Activated naive CD4-positive, alpha-beta T cell treated with anti-CD3 and anti-CD28 coated beads for 36 hours (primary cell): ENCODE data around the gene TCEANC. TPM values are rescaled to one million over a fixed set of nuclear protein-coding genes. Genes with fewer than 3 reads are reported as not detected.

Source experiments
- CTCF ChIA-PET: fragments of 350-600 bp; sonication (Branson Sonifier 250); formaldehyde crosslinking; loops from one replicate; lab custom pipeline; 2021; ENCODE audit warnings: antibody characterized with exemption; lab: Charles Lee
- DNase-seq: peaks from one replicate; pipeline ENCODE4 v3.0.0-alpha.2; 2020
- H3K27ac Mint-ChIP-seq: one replicate; pipeline ENCODE4 v1.8.0; 2021; ENCODE audit warnings: mild to moderate bottlenecking, mixed read lengths
- H3K27me3 Mint-ChIP-seq: one replicate; pipeline ENCODE4 v1.8.0; 2021; ENCODE audit warnings: low read depth, mixed read lengths
- H3K36me3 Mint-ChIP-seq: one replicate; pipeline ENCODE4 v1.8.0; 2021; ENCODE audit warnings: low read depth, mixed read lengths
- H3K4me1 Mint-ChIP-seq: one replicate; pipeline ENCODE4 v1.8.0; 2021; ENCODE audit warnings: low read depth, mixed read lengths
- H3K4me3 Mint-ChIP-seq: one replicate; pipeline ENCODE4 v1.8.0; 2021; ENCODE audit warnings: mild to moderate bottlenecking, moderate library complexity, mixed read lengths
- H3K9me3 Mint-ChIP-seq: one replicate; pipeline ENCODE4 v1.8.0; 2021; ENCODE audit warnings: mixed read lengths
- intact Hi-C: fragments of 100-400 bp; cut with micrococcal nuclease; formaldehyde crosslinking; loops from one replicate; pipeline ENCODE4 v1.15.1; 2023
- total RNA-seq, 2 experiments: library from RNA; stranded (reverse); gene quantifications; one replicate each; pipeline ENCODE4 v1.2.3, GENCODE V29; 2021

TCEANC gene
- total RNA-seq, 2 experiments from 2014 or later, result 2.5 to 2.7 TPM

DNA sequence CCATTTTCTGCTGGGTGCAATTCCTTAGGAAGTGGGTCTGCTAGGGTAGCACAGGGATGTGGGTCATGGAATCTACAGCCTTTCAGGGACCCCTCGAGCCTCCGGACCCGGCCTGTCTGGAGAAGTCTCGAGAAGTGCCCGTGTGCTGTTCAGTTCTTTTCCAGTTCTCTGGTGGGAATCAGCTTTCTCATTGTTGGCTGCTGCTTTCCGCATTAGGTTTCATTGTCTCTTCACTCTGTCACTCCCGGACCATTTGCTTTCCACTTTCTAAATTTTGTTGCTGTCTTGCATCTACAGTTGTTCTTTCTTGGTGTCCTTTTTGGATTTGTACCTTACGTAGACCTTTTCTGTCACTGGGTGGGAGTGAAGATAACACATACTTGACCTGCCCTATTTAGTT, 42.0 kb downstream of the TCEANC start:
- H3K27ac Mint-ChIP-seq, result no peak overlapping the region
- intact Hi-C loops, result no loop called here
- H3K9me3 Mint-ChIP-seq, result no peaks in the 10 kb centered on the region
- H3K4me1 Mint-ChIP-seq, result peaks cover 82% of the 10 kb centered on the region
- H3K36me3 Mint-ChIP-seq, result peaks cover 10% of the 10 kb centered on the region
- DNase-seq, result no peak
- CTCF ChIA-PET, result interaction anchor here (0.7 to 1.4 kb wide), 2 partner anchors 21 to 49 kb away, joined by 3 to 4 read pairs; no protein-coding TSS in a partner anchor
- H3K27me3 Mint-ChIP-seq, result no peaks in the 10 kb centered on the region
- no peak overlapping the region for H3K4me3 Mint-ChIP-seq

DNA sequence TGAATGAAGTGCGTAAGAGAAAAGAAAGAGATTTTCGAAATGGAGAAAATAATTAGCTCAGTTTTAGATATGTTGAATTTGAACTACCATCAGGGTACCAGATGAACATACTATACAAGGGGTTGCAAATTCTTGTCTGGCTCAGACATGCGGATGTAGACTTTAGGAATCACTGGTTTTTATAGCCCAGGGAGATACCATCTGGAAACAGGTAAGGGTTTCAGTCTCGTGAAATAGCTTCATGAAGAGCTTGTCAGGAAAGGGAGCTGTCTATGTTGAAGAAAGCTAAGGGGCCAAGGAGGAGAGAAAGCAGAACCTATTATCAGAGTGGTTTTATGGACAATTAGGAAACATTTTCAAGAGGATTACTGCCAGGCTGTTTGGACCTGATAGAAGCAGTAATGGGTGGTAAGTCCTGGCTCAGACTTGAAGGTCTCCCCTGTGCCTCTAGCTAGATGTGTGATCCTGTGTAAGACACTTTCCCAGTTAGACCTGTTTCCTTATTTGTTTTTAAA, 42.7 kb downstream of the TCEANC start:
- intact Hi-C loops, result no loop called here
- Mint-ChIP-seq H3K27ac (no peak overlapping the region), H3K9me3 (no peaks in the 10 kb centered on the region)

DNA sequence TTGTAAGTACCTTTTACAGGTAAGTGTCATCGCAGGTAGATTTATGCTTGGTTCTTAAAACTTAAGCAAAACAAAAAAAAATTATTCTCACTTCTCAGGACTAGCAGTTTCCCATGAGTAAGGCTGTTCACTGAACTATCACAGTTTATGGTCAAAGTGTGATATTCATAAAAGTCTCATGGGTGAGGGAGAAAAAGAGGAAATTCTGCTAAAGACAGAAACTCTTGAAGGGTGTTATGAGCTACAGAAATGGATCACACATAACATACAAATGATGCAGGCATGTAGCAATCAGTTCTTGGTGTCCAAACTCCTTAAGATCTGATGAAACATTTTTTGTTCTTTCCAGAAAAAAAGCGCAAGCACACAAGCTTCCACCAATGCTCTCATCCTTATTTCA, 44.5 kb downstream of the TCEANC start:
- Mint-ChIP-seq H3K36me3 (peaks cover 10% of the 10 kb centered on the region), H3K4me1 (peaks cover 81% of the 10 kb centered on the region), H3K27me3 (no peaks in the 10 kb centered on the region), H3K9me3 (no peaks in the 10 kb centered on the region), H3K27ac (peak overlapping the region; percentile 32), H3K4me3 (no peak overlapping the region)
- intact Hi-C loops, result no loop called here
- no peak for DNase-seq
- CTCF ChIA-PET, result interaction anchor here (0.6 to 0.8 kb wide), 2 partner anchors 33 to 36 kb away, joined by 3 to 4 read pairs; no protein-coding TSS in a partner anchor

More for the DNA sequence above, 42.7 kb downstream of the TCEANC start:
- H3K4me1 Mint-ChIP-seq, result peaks cover 77% of the 10 kb centered on the region
- H3K4me3 Mint-ChIP-seq, result no peak overlapping the region
- H3K27me3 Mint-ChIP-seq, result no peaks in the 10 kb centered on the region
- CTCF ChIA-PET, result interaction anchor here (1.4 kb wide), 1 partner anchor 21 kb away, joined by 3 read pairs; no protein-coding TSS in a partner anchor
- DNase-seq, result no peak
- peaks cover 7% of the 10 kb centered on the region for H3K36me3 Mint-ChIP-seq

DNA sequence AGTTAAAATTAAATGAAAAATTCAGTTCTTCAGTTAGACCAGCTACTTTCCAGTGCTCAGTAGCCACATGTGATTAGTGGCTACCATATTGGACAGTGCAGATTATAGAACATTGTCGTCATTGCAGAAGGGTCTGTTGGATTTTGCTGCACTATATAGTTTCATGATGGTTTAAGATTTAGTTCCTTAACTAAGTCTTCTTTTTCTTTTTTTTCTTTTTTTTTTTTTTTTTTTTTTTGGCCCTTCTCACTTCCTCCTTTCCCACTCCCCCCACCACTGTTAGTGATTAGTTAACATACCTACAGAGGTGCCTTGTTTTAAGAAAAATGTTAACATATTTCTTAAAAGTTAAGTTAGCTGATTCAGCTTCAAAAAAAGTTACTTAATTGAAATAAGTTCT, 45.0 kb downstream of the TCEANC start:
- H3K4me1 Mint-ChIP-seq, result peaks cover 81% of the 10 kb centered on the region
- no peaks in the 10 kb centered on the region for H3K27me3 Mint-ChIP-seq
- no peak overlapping the region for H3K27ac Mint-ChIP-seq
- peaks cover 10% of the 10 kb centered on the region for H3K36me3 Mint-ChIP-seq
- CTCF ChIA-PET, result interaction anchor here (0.6 to 0.8 kb wide), 2 partner anchors 32 to 36 kb away, joined by 3 to 4 read pairs; no protein-coding TSS in a partner anchor
- no peak overlapping the region for H3K4me3 Mint-ChIP-seq
- no peak for DNase-seq
- no peaks in the 10 kb centered on the region for H3K9me3 Mint-ChIP-seq
- intact Hi-C loops, result no loop called here

DNA sequence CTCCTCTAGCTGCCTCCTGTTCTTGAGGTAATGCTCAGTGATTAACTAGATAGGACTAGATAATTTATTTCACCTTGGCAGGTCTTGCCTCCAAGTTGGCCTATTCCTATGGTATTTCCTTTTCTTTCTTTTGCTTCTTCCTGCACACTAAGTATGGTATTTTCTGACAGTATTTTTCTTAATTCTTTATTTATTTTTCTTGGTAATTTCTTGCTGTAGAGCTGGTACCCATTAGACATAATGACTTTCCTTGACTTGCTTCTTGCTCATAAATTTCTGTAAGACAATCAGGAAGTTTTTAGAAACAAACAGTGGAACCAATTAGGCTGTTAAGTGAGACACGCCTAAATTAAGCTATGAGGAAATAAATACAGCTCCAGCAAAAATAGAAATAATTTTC, 45.5 kb downstream of the TCEANC start:
- peaks cover 78% of the 10 kb centered on the region for H3K4me1 Mint-ChIP-seq

DNA sequence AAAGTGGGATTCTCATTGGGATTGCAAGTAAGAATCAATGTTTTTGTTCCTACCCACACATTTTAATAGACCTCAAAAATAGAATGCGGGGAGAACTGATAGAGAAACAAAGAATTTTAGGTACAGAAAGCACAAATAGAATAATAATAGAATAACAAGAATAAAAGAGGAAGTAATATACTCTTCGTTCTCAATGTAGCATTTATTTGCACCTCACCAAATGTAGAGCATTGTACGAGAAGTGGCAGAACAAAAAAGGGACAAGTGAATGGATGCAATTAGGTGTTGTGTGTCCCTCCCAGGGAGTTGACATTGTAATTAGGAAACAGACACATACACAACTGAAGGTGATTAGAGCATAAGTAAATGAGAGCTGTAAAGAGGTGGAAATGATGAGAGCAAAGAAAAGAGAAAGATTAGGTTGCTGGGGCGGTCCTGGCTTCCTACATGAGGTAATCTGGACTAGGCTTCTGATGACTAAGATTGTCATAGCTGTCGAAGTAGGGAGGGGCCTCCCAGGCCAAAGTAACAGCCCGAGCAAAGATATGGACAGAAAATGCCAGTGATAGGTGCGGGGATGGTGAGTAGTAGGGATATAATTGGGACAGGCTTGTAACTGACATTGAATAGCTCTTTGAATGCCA, 46.4 kb downstream of the TCEANC start:
- peak overlapping the region; percentile 59 for H3K27ac Mint-ChIP-seq
- CTCF ChIA-PET, result interaction anchor here (0.6 kb wide), 1 partner anchor 12 kb away, joined by 4 read pairs; no protein-coding TSS in a partner anchor
- H3K4me3 Mint-ChIP-seq, result no peak overlapping the region
- H3K36me3 Mint-ChIP-seq, result peaks cover 13% of the 10 kb centered on the region
- H3K4me1 Mint-ChIP-seq, result peaks cover 78% of the 10 kb centered on the region
- intact Hi-C loops, result no loop called here
- DNase-seq, result no peak
- no peaks in the 10 kb centered on the region for H3K9me3 Mint-ChIP-seq
- H3K27me3 Mint-ChIP-seq, result no peaks in the 10 kb centered on the region

More for the DNA sequence above, 45.5 kb downstream of the TCEANC start:
- H3K9me3 Mint-ChIP-seq, result no peaks in the 10 kb centered on the region
- H3K27me3 Mint-ChIP-seq, result no peaks in the 10 kb centered on the region
- H3K27ac Mint-ChIP-seq, result no peak overlapping the region
- CTCF ChIA-PET, result no interaction called here
- H3K4me3 Mint-ChIP-seq, result no peak overlapping the region
- peaks cover 10% of the 10 kb centered on the region for H3K36me3 Mint-ChIP-seq
- no peak for DNase-seq
- intact Hi-C loops, result no loop called here

DNA sequence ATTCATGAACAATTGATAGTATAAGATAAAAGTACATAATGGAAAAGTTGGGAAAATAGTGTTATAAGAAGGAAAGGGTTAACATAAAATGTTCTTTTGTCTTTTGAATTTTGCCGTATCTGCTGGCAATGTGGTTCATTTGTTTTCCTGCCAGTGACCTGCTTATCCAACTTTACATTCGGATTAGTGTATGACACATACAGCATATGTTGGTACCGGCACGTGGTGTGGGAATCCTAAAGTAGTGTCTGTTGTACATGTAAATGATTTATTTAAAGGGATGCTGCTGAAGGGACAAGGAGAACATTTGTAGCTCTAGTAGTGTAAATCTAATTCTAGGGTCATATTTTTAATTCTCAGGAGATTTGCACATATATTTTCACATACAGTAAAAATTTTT, 47.4 kb downstream of the TCEANC start:
- Mint-ChIP-seq H3K27ac (no peak overlapping the region), H3K4me3 (no peak overlapping the region), H3K27me3 (no peaks in the 10 kb centered on the region), H3K4me1 (peaks cover 68% of the 10 kb centered on the region), H3K9me3 (no peaks in the 10 kb centered on the region), H3K36me3 (peaks cover 13% of the 10 kb centered on the region)
- CTCF ChIA-PET, result no interaction called here
- no peak for DNase-seq
- intact Hi-C loops, result loop anchor here (5.0 kb wide), 1 partner anchor 33 kb away; no protein-coding TSS in a partner anchor

DNA sequence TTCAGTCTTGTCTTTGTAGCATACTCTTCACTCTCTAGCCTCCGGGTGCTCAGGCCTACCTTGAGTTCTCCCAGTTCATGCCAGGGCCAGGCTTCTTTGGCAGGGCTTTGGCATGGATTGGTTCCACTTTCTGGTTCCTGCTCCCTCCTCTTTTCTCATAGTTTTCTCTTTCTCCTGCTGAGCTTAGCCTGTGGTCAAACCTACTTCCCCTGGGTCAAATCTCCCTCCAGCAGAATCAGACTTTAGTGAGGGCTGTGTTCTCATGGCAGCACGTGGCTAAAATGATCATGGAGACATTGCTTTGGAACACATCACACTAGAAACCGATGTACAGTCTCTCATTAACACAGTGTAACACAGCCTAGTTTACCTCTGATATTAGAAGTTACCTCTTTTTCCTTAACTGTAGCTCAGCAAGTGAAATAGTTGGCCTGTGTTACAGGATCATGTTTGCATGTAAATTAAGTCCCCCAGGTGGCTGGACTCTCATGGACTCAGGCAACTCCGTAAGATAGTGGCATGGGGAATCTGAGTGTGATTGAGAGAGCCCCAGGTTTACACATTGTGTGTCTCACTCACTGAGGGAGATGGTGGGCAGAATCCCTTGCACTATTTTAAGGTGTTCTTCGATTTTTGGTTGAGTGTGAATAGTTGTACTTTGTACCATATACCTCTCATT, 49.3 kb downstream of the TCEANC start:
- Mint-ChIP-seq H3K4me3 (no peak overlapping the region), H3K27me3 (no peaks in the 10 kb centered on the region), H3K4me1 (peaks cover 57% of the 10 kb centered on the region), H3K9me3 (no peaks in the 10 kb centered on the region), H3K27ac (peak overlapping the region; percentile 68), H3K36me3 (peaks cover 11% of the 10 kb centered on the region)
- CTCF ChIA-PET, result interaction anchor here (0.6 kb wide), 2 partner anchors 11 to 65 kb away, joined by 3 to 4 read pairs; no protein-coding TSS in a partner anchor
- intact Hi-C loops, result loop anchor here (2.0 to 5.0 kb wide), 2 partner anchors 17 to 35 kb away; no protein-coding TSS in a partner anchor
- no peak for DNase-seq

DNA sequence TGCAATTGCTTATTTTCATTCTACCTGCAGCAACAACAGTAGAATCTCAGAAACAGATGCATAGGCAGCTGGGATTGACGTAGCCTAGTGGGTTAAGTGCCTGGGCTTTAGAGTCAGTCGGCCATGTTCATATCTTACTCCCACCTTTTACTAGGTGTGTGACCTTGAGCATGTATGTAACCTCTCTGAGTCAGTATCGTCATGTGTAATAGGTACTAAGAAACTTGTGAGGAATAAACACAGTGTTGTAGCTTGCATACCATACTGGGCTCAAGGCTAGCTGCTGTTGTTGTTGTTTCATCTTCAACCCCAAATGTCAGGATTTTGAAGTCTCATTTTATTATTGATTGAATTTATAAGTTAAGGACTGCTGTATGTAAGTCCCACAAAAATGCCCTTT, 50.2 kb downstream of the TCEANC start:
- no peak overlapping the region for H3K4me3 Mint-ChIP-seq
- DNase-seq, result no peak
- peaks cover 16% of the 10 kb centered on the region for H3K36me3 Mint-ChIP-seq
- intact Hi-C loops, result loop anchor here (2.0 to 5.0 kb wide), 2 partner anchors 16 to 36 kb away; no protein-coding TSS in a partner anchor
- H3K4me1 Mint-ChIP-seq, result peaks cover 53% of the 10 kb centered on the region
- no peaks in the 10 kb centered on the region for H3K27me3 Mint-ChIP-seq
- H3K9me3 Mint-ChIP-seq, result no peaks in the 10 kb centered on the region
- peak overlapping the region; percentile 50 for H3K27ac Mint-ChIP-seq
- CTCF ChIA-PET, result no interaction called here

DNA sequence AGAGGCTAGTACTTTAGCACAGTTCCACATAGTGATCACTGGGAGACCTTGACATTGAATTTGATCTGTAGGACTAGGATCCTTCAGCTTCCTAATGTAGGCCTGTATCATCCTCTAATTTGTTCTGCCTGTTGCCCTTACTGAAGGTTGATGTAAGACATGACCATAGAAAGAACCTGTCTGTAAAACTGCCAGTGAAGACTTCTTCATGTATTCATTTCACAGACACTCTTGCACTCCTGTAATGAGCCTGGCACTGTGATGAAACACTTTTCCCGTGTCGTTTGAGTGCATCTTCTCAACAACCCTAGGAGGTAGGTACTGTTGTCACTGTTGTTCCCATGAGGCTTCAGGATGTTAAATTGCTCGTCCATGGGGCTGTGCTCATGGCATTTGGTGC, 50.6 kb downstream of the TCEANC start:
- DNase-seq, result peak; percentile 14
- no peaks in the 10 kb centered on the region for H3K27me3 Mint-ChIP-seq
- intact Hi-C loops, result loop anchor here (2.0 to 5.0 kb wide), 2 partner anchors 15 to 36 kb away; no protein-coding TSS in a partner anchor
- CTCF ChIA-PET, result no interaction called here
- H3K36me3 Mint-ChIP-seq, result peaks cover 16% of the 10 kb centered on the region
- peaks cover 49% of the 10 kb centered on the region for H3K4me1 Mint-ChIP-seq
- no peak overlapping the region for H3K4me3 Mint-ChIP-seq
- peak overlapping the region; percentile 73 for H3K27ac Mint-ChIP-seq
- H3K9me3 Mint-ChIP-seq, result no peaks in the 10 kb centered on the region

DNA sequence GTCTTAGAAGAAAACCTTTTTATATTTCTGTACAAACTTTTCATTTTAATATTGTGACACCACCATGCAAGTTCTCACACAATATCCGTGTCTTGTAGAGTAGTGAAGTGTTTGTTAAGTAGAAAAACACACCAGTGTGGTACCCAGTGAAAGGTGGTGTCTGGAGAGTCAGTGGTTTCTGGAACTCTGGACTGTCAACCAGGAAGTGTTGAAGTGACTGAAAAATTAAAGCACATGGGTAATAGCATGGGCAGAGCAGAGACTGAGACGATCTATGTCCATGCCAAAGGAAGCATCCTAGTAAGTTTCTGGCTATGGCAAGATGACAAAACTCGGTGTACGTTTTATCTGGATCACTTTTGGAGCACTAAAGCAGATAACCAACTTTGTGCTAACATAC, 58.2 kb downstream of the TCEANC start:
- no peak overlapping the region for H3K4me3 Mint-ChIP-seq
- H3K9me3 Mint-ChIP-seq, result no peaks in the 10 kb centered on the region
- no peak for DNase-seq
- intact Hi-C loops, result no loop called here
- H3K27ac Mint-ChIP-seq, result no peak overlapping the region
- H3K4me1 Mint-ChIP-seq, result peaks cover 15% of the 10 kb centered on the region
- H3K27me3 Mint-ChIP-seq, result no peaks in the 10 kb centered on the region
- CTCF ChIA-PET, result interaction anchor here (0.7 kb wide), 1 partner anchor 21 kb away, joined by 3 read pairs; no protein-coding TSS in a partner anchor
- H3K36me3 Mint-ChIP-seq, result peaks cover 18% of the 10 kb centered on the region
